K562 (cell line): ENCODE measurements around the gene C21orf58. TPM values are rescaled to one million over a fixed set of nuclear protein-coding genes. Genes with fewer than 3 reads are reported as not detected.
A peak's percentile ranks its signal among the peaks of the same experiment; 100 is the strongest.

Experiments used
- BRCA1 ChIP-seq, 2 experiments: fragments of 450-650 bp in 1 of 2; sonication (generic) in 1 of 2; formaldehyde crosslinking in 1 of 2; IDR thresholded peaks; 2 replicates each; pipeline versions ENCODE4 v1.5.0 to v1.6.1; 2017 to 2020; ENCODE audit warnings: mild to moderate bottlenecking in 1 of 2, missing genetic modification reagents in 1 of 2
- CSDE1 ChIP-seq, 2 experiments: fragments of 450-650 bp; IDR thresholded peaks; 2 replicates each; pipeline ENCODE4 v1.6.1; 2016; ENCODE audit warnings: mild to moderate bottlenecking in 1 of 2
- DDX20 ChIP-seq: fragments of 450-650 bp; IDR thresholded peaks from 2 replicates; pipeline ENCODE4 v1.6.1; 2016; ENCODE audit warnings: missing genetic modification characterization, low read depth, mild to moderate bottlenecking, missing compliant biosample characterization, moderate library complexity
- DNMT1 ChIP-seq: fragments of 450-650 bp; IDR thresholded peaks from 2 replicates; pipeline ENCODE4 v1.6.1; 2016; ENCODE audit warnings: antibody characterized with exemption, mild to moderate bottlenecking
- GABPB1 ChIP-seq: sonication (generic); formaldehyde crosslinking; IDR thresholded peaks from 2 replicates; pipeline ENCODE4 v1.8.0; 2022; ENCODE audit warnings: mild to moderate bottlenecking, missing genetic modification reagents
- IRF2 ChIP-seq: sonication (generic); formaldehyde crosslinking; IDR thresholded peaks from 2 replicates; pipeline ENCODE4 v1.8.1; 2022; ENCODE audit warnings: mild to moderate bottlenecking, missing genetic modification reagents
- MXI1 ChIP-seq: IDR thresholded peaks from 2 replicates; pipeline ENCODE4 v1.6.1; 2011; ENCODE audit warnings: low read depth, mild to moderate bottlenecking, improper control_type of control experiment, low read length
- NBN ChIP-seq: fragments of 450-650 bp; IDR thresholded peaks from 2 replicates; pipeline ENCODE4 v1.6.1; 2016; ENCODE audit warnings: low read depth, mild to moderate bottlenecking
- NEUROD1 ChIP-seq: fragments of 150-350 bp; IDR thresholded peaks from 2 replicates; pipeline ENCODE4 v1.6.1; 2014; ENCODE audit warnings: borderline replicate concordance, low read length, low read depth; ENCODE audit not compliant: partially characterized antibody
- PML ChIP-seq: IDR thresholded peaks from 2 replicates; pipeline ENCODE4 v1.6.1; 2012; ENCODE audit warnings: low read length, inconsistent platforms
- WHSC1 ChIP-seq: IDR thresholded peaks from one replicate; pipeline ENCODE4 v1.6.1; 2012; ENCODE audit warnings: low read length, control low read depth, inconsistent platforms
- ZKSCAN8 ChIP-seq: fragments of 200-800 bp; sonication (Bioruptor generic); IDR thresholded peaks from 2 replicates; pipeline ENCODE4 v1.6.1; 2016; ENCODE audit warnings: missing genetic modification characterization, missing compliant biosample characterization
- ZNF143 ChIP-seq: sonication (generic); formaldehyde crosslinking; IDR thresholded peaks from 2 replicates; pipeline ENCODE4 v1.9.0; 2022; ENCODE audit warnings: mild to moderate bottlenecking, missing genetic modification reagents
- ZNF583 ChIP-seq: fragments of 250-450 bp; sonication (Bioruptor Pico); IDR thresholded peaks from 2 replicates; pipeline ENCODE4 v1.4.0; 2020
- ZNF75A ChIP-seq: fragments of 450-650 bp; formaldehyde crosslinking; IDR thresholded peaks from 2 replicates; pipeline ENCODE4 v1.4.0; 2020; ENCODE audit warnings: mild to moderate bottlenecking
- ZSCAN32 ChIP-seq: fragments of 450-650 bp; formaldehyde crosslinking; IDR thresholded peaks from 2 replicates; pipeline ENCODE4 v1.4.0; 2020; ENCODE audit warnings: mild to moderate bottlenecking, moderate library complexity
- polyA plus RNA-seq, 8 experiments: library from polyadenylated mRNA; depleted of rRNA in 4 of 8; stranded (reverse) in 5 of 8; unstranded in 3 of 8; fragments of >200 nt; fragmentation: Nextera tagmentation in 2 of 8; fragmentation: Illumina TruSeq in 1 of 8; extraction: Ambion mirVana in 2 of 8; extraction: Trizol in 1 of 8; gene quantifications; 2 replicates each; pipeline versions ENCODE4 v1.2.1 to v1.2.3, GENCODE V29; 2011 to 2014; ENCODE audit warnings: inconsistent platforms in 1 of 8, missing spikeins in 1 of 8
- total RNA-seq, 7 experiments: library from RNA; depleted of rRNA in 6 of 7; stranded (reverse); fragments of >200 nt in 6 of 7; fragmentation: Illumina TruSeq in 2 of 7; extraction: Trizol in 2 of 7; gene quantifications; 2 replicates each; pipeline versions ENCODE4 v1.2.1 to v1.2.3, GENCODE V29; 2011 to 2021; ENCODE audit warnings: low replicate concordance in 1 of 7
- TF ChIP-seq, protein P1 (sequence below): sonication (generic); formaldehyde crosslinking; IDR thresholded peaks from 2 replicates; pipeline ENCODE4 v1.8.1; 2023; ENCODE audit warnings: mild to moderate bottlenecking, missing genetic modification reagents, moderate library complexity
- TF ChIP-seq, protein P2 (sequence below), 2 experiments: IDR thresholded peaks; 2 replicates each; pipeline ENCODE4 v1.6.1; 2011; ENCODE audit warnings: borderline replicate concordance in 1 of 2, control low read depth in 1 of 2, low read depth in 1 of 2, low read length in 1 of 2, mild to moderate bottlenecking in 1 of 2, mixed read lengths in 1 of 2, moderate library complexity in 1 of 2; ENCODE audit not compliant: insufficient read depth in 1 of 2, insufficient read length in 1 of 2, poor library complexity in 1 of 2, severe bottlenecking in 1 of 2; ENCODE audit errors: extremely low read depth in 1 of 2
- TF ChIP-seq, protein P3 (sequence below): fragments of 200-800 bp; sonication (Bioruptor generic); IDR thresholded peaks from 2 replicates; pipeline ENCODE4 v1.6.1; 2017; ENCODE audit warnings: missing genetic modification characterization, missing compliant biosample characterization
- TF ChIP-seq, protein P4 (sequence below): sonication (generic); formaldehyde crosslinking; IDR thresholded peaks from 2 replicates; pipeline ENCODE4 v1.5.0; 2020; ENCODE audit warnings: missing genetic modification reagents
- TF ChIP-seq, protein P5 (sequence below): fragments of 250-450 bp; sonication (Bioruptor Pico); IDR thresholded peaks from 2 replicates; pipeline ENCODE4 v1.5.0; 2021

Gene C21orf58
- total and polyA plus RNA-seq, 9 of the 15 experiments (the other 6 are each of a cell fraction or from before 2014, with no cell fraction given), result 1.2 to 30.5 (median 12.4) TPM

DNA sequence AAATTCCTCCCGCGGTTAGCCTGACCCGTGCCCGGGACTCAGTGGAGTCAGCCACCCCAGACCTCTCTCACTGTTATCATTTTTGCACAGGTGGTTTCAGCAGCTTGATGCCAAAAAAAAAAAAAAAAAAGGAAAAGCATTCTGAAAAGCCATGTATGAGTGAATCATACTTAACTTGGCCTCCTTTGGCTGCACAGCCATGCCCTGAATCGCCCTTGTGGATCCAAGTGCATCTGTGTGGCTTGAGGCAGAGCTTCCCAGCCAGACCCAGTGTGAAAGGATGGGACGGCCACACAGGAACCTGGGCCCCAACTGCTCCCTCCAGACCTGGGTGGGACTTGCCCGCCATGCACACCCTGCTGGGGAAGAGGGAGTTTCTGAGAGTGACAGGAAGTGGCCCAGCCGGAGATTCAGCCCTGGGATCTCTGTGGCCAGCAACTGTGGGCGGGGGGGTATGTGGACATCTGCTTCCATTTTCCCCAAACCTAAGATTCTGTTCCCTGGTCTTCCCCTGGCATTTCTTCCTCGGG is 29.0 kb downstream of the C21orf58 start (continued):
- TF ChIP-seq, protein P1, sequence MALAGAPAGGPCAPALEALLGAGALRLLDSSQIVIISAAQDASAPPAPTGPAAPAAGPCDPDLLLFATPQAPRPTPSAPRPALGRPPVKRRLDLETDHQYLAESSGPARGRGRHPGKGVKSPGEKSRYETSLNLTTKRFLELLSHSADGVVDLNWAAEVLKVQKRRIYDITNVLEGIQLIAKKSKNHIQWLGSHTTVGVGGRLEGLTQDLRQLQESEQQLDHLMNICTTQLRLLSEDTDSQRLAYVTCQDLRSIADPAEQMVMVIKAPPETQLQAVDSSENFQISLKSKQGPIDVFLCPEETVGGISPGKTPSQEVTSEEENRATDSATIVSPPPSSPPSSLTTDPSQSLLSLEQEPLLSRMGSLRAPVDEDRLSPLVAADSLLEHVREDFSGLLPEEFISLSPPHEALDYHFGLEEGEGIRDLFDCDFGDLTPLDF (CRISPR knock-in tag), result no peak
- TF ChIP-seq, protein P2, sequence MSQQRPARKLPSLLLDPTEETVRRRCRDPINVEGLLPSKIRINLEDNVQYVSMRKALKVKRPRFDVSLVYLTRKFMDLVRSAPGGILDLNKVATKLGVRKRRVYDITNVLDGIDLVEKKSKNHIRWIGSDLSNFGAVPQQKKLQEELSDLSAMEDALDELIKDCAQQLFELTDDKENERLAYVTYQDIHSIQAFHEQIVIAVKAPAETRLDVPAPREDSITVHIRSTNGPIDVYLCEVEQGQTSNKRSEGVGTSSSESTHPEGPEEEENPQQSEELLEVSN (IDR thresholded peaks at IDR 0.05; ENCODE audit: borderline replicate concordance in 1 of 2, extremely low read depth in 1 of 2, insufficient read depth in 1 of 2, insufficient read length in 1 of 2, low read depth in 1 of 2, low read length in 1 of 2, poor library complexity in 1 of 2, severe bottlenecking in 1 of 2), result peak in 1 of 2 experiments; percentile 11
- TF ChIP-seq MXI1 (no peak; the same call in 1 of the 2 replicates), IRF2 (CRISPR knock-in tag) (no peak), PML (no peak), ZNF583 (CRISPR knock-in tag) (no peak), WHSC1 (no peak), NEUROD1 (no peak), BRCA1 (IDR thresholded peaks at IDR 0.05) (no peak), BRCA1 (CRISPR knock-in tag; IDR thresholded peaks at IDR 0.05) (no peak), NBN (peak; percentile 79; the same call in 1 of the 2 replicates), ZSCAN32 (CRISPR knock-in tag) (no peak; the same call in 1 of the 2 replicates), DNMT1 (no peak; the same call in 1 of the 2 replicates), CSDE1 (IDR thresholded peaks at IDR 0.05) (no peak), ZNF75A (CRISPR knock-in tag) (no peak), DDX20 (no peak), ZKSCAN8 (no peak), GABPB1 (CRISPR knock-in tag) (peak; percentile 82), ZNF143 (CRISPR knock-in tag) (no peak)
- TF ChIP-seq, protein P3, sequence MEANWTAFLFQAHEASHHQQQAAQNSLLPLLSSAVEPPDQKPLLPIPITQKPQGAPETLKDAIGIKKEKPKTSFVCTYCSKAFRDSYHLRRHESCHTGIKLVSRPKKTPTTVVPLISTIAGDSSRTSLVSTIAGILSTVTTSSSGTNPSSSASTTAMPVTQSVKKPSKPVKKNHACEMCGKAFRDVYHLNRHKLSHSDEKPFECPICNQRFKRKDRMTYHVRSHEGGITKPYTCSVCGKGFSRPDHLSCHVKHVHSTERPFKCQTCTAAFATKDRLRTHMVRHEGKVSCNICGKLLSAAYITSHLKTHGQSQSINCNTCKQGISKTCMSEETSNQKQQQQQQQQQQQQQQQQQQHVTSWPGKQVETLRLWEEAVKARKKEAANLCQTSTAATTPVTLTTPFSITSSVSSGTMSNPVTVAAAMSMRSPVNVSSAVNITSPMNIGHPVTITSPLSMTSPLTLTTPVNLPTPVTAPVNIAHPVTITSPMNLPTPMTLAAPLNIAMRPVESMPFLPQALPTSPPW (CRISPR knock-in tag), result peak; percentile 73
- TF ChIP-seq, protein P4, sequence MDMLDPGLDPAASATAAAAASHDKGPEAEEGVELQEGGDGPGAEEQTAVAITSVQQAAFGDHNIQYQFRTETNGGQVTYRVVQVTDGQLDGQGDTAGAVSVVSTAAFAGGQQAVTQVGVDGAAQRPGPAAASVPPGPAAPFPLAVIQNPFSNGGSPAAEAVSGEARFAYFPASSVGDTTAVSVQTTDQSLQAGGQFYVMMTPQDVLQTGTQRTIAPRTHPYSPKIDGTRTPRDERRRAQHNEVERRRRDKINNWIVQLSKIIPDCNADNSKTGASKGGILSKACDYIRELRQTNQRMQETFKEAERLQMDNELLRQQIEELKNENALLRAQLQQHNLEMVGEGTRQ (CRISPR knock-in tag), result no peak
- TF ChIP-seq, protein P5, sequence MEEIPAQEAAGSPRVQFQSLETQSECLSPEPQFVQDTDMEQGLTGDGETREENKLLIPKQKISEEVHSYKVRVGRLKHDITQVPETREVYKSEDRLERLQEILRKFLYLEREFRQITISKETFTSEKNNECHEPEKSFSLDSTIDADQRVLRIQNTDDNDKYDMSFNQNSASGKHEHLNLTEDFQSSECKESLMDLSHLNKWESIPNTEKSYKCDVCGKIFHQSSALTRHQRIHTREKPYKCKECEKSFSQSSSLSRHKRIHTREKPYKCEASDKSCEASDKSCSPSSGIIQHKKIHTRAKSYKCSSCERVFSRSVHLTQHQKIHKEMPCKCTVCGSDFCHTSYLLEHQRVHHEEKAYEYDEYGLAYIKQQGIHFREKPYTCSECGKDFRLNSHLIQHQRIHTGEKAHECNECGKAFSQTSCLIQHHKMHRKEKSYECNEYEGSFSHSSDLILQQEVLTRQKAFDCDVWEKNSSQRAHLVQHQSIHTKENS (CRISPR knock-in tag), result no peak
